Epithelial cell of proximal tubule (primary cell): ENCODE measurements around the gene AIF1. TPM values are rescaled to one million over a fixed set of nuclear protein-coding genes. Genes with fewer than 3 reads are reported as not detected.
"Not testable (repeated sequence)": the region's sequence is repeated elsewhere in the genome, so short reads cannot be mapped to it uniquely, and the experiment has no call there.

ENCODE experiments used
- DNase-seq: peaks from one replicate; pipeline ENCODE4 v3.0.0-alpha.2; 2011; ENCODE audit warnings: low read depth
- H3K4me3 ChIP-seq: 2 replicates; pipeline ENCODE4 v1.5.1; 2011; ENCODE audit warnings: low read depth, mild to moderate bottlenecking, low read length
- total RNA-seq: library from RNA; depleted of rRNA; stranded (reverse); fragments of >200 nt; gene quantifications from 2 replicates; pipeline ENCODE4 v1.2.3, GENCODE V29; 2015
- TF ChIP-seq, protein P1 (sequence below): conservative IDR thresholded peaks from 2 replicates; pipeline ENCODE4 v1.5.1; 2012; ENCODE audit warnings: low read depth, mild to moderate bottlenecking, low read length

AIF1 gene
- total RNA-seq, 1 donor from 2014 or later: not detected

DNA sequence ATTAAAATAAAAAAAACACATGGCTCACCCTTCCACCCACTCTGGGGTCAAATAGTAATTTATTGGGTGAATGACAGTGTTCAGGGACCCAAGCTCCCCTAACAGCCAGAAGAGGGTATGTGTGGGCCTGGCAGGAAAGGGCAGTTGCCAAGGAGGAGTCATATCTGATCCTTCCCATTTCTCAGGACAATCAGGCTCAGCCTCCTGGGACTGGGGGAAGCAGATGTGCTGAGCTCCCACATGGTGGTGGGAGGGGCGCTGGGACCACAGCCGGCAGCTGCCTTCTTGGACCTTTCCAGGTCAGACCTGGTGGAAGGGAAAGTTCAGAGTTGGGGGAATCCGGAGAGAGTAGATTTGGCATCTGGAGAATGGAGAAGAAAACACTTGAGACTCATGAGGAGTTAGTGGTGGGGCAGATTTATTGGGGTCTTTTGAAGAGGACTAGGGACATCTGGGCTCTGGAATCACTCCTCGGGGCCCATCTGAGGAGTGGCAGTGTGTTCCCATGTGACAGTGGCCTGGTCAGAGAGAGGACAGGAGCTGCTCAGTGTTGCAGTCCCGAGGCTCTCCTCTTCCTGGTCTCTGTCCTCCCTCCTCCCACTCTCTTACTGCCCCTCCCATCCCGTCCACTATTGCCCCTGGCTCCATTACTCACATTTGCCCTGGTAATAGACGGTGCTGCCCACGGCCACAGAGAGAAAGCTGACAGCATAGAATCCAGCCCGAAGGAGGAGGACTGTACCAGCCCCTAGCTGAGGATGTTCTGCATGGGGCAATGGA is 26.0 kb upstream of the AIF1 start:
- no peak for DNase-seq
- TF ChIP-seq, protein P1, sequence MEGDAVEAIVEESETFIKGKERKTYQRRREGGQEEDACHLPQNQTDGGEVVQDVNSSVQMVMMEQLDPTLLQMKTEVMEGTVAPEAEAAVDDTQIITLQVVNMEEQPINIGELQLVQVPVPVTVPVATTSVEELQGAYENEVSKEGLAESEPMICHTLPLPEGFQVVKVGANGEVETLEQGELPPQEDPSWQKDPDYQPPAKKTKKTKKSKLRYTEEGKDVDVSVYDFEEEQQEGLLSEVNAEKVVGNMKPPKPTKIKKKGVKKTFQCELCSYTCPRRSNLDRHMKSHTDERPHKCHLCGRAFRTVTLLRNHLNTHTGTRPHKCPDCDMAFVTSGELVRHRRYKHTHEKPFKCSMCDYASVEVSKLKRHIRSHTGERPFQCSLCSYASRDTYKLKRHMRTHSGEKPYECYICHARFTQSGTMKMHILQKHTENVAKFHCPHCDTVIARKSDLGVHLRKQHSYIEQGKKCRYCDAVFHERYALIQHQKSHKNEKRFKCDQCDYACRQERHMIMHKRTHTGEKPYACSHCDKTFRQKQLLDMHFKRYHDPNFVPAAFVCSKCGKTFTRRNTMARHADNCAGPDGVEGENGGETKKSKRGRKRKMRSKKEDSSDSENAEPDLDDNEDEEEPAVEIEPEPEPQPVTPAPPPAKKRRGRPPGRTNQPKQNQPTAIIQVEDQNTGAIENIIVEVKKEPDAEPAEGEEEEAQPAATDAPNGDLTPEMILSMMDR: no peak
- no peak overlapping the region for H3K4me3 ChIP-seq

GRCh38 chr6:31590691-31591090 is 24.3 kb upstream of the AIF1 start:
- H3K4me3 ChIP-seq, DNase-seq: not testable (repeated sequence)

DNA sequence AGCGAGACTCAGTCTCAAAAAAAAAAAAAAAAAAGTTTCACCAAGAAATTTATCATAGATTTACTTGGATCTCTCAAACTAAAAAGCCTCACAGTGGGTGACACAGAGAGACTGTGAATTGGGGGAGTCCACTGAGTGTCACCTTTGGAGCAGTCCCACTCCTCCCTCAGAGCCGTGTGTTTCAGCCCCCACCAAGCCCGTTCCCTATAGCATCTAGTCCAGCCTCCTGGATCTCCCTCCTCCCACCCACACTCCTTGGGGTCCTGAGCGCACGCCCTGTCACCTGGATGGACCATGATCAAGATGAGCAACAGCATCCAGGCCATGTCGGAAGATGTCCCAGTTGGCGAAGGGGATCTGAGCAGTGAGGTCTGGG is 22.6 kb upstream of the AIF1 start:
- TF ChIP-seq, protein P1: no peak
- H3K4me3 ChIP-seq: no peak overlapping the region
- DNase-seq: no peak

DNA sequence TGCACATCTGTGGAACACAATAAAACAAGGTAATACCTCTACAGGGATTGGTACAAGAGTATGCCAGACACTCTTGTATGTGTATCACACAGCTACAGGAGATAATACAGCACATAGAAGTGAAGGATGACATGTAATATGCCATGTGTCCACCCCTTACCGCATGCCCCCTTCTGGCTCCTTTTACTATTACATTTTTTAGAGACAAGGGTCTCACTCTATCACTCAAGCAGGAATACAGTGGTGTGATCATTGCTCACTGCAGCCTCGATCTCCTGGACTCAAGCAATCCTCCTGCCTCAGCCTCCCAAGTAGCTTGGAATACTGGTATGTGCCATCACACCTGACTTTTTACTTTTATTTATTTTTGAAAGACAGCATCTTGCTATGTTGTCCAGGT is 18.0 kb upstream of the AIF1 start:
- TF ChIP-seq, protein P1: peak; percentile 40
- no peak overlapping the region for H3K4me3 ChIP-seq
- DNase-seq: no peak

- TF ChIP-seq, protein P1: no peak
- no peak overlapping the region for H3K4me3 ChIP-seq
- DNase-seq: no peak
Measured at GRCh38 chr6:31607317-31607716, 7.7 kb upstream of the AIF1 start.

DNA sequence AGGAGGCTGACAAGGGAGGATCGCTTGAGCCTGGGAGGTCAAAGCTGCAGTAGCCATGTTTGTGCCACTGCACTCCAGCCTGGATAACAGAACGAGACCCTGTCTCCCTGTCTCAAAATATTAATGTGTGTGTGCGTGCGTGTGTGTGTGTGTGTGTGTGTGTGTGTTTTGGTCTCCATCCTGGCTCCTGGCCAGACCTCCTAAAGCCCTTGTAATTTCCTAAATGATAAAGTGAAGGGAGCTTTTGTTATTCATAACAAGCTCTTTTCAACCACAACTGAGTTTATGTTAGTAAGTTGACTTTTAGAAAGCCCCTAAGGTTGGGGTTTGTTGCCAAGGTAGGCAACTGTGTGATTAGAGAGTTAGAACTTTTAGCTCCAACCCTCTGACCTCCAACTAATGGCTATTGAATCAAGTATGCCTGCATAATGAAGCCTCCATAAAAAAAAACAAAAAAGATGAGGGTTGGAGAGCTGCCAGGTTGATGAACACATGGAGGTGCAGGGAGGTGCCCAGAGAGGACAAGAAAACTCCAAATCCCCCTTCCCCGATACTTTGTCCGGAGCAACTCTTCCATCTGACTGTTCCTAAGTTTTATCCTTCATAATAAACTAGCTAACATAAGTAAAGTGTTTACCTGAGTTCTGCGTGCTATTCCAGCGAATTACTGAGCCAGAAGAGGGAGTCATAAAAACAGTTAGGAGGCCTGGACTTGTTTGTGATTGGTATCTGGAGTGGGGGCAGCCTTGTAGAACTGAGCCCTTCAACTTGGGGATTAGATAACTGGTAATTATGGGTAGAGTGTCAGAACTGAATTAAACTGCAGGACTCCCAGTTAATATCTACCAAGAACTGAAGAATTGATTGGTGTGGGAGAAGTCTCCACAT is 5.3 kb upstream of the AIF1 start:
- no peak overlapping the region for H3K4me3 ChIP-seq
- DNase-seq: no peak
- TF ChIP-seq, protein P1: no peak

- H3K4me3 ChIP-seq: no peak overlapping the region
- TF ChIP-seq, protein P1: no peak
- DNase-seq: no peak
Measured at GRCh38 chr6:31610968-31611367, 4.1 kb upstream of the AIF1 start.
